ENCODE data around the gene SLC6A6.

Gene SLC6A6

DNA sequence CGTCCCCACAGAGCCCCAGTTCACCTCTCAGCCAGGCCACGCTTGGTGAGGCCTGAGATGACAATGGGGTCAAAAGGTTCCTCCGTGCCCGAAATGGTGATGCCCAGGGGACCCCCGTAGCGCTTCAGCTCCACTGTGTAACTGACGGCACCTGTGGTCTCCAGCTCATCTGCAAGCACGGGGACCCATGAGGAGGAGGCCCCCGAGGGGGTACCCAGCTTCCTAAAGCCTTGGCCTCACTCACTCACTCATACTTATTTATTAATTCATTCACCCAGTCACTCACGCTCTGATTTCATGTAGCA lies 107.3 kb downstream of the SLC6A6 start:
- DNase-seq (ENCODE audit: low read depth): no peak
- no peak overlapping the region for H3K4me3 ChIP-seq (ENCODE audit: low read length)
- TF ChIP-seq CTCF (conservative IDR thresholded peaks at IDR 0.05; ENCODE audit: low read depth, low read length): no peak

DNA sequence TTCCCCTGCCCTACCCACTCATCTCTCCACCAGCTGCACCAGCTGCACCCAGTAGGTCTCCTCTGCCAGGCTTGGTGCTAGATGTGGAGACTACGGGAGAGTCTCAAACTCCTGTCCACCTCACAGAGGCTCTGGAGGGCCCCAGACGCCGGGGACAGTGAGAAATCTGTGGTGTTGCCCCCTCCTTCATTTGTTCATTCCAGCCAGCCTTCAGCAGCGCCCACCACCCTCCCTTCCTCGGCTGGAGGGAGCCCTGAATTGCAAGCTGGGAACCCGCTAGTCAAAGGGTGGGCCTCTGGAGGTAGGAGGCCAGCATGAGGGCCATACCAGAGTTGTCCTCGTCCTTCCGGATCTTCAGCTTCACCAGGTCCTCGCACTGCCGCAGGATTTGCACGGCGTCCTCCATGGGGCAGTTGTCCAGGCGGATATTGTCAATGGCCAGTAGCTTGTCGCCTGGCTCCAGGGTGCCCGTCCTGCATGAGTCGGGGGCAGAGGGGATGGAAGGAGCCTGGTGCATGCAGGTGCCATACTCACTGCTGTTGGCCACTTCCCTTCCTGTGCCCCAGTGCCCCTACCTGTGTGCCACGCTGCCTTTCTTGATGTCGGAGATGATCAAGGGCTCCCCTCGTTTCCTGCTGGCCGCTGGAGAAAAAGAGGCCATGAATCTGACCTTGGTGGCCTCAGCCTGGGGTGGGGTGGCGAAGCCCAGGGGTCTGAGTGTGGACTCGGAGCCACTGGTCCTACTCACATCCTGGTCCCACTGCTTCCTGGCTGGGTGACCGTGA lies 108.6 kb downstream of the SLC6A6 start:
- no peak overlapping the region for H3K4me3 ChIP-seq (ENCODE audit: low read length)
- TF ChIP-seq CTCF (conservative IDR thresholded peaks at IDR 0.05; ENCODE audit: low read depth, low read length): no peak
- DNase-seq (ENCODE audit: low read depth): no peak

DNA sequence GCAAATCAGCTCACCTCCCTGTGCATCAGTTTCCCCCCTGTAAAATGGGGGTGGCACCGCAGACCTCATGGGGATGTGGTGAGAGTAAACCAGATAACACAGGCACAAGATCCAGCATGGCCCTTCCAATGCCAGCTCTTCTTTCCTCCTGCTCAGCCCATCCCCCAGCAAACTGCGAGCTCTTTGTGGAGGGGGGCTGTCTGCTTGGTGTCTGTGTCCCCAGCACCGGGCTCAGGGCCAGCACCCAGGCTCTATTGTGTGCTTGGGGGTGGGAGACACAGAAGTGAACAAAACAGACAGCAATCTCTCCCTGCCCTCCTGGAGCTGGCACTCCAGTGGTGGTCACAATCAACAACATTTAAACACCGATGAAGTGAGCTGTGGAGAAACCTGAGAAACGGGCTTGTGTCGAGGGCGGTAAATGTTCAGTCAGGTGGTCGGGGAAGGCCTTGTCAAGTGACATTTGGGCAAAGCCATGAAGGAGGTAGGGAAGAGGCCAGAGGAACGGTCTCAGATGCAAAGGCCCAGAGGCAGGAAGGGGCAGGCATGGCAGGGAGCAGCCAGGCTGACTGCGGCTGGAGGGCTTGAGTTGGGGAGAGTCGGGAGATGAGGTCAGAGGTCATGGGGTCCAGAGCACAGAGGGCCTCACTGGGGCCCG lies 109.3 kb downstream of the SLC6A6 start:
- no peak overlapping the region for H3K4me3 ChIP-seq (ENCODE audit: low read length)
- DNase-seq (ENCODE audit: low read depth): no peak
- no peak for TF ChIP-seq CTCF (conservative IDR thresholded peaks at IDR 0.05; ENCODE audit: low read depth, low read length)

GRCh38 chr3:14512281-14512941 lies 110.0 kb downstream of the SLC6A6 start:
- no peak for DNase-seq (ENCODE audit: low read depth)
- TF ChIP-seq CTCF (conservative IDR thresholded peaks at IDR 0.05; ENCODE audit: low read depth, low read length): no peak
- H3K4me3 ChIP-seq (ENCODE audit: low read length): no peak overlapping the region

DNA sequence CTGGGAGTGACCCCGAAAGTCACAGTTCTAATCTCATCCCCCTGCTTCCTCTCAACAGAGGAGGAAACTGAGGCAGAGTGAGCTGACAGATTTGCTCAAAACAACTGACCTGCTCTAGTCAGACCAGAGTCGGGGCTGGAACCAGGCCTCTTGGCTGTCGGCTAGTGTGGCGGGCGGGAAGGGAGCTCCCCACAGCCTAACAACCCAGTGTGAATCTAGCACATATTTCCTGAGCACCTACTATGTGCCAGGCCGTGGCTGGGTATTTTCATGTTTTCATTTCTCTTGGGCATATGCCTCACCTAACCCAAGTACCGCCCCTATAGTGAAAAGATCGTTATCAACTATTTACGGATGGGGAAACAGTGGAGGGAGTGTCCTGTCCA lies 110.5 kb downstream of the SLC6A6 start:
- no peak for DNase-seq (ENCODE audit: low read depth)
- no peak for TF ChIP-seq CTCF (conservative IDR thresholded peaks at IDR 0.05; ENCODE audit: low read depth, low read length)
- no peak overlapping the region for H3K4me3 ChIP-seq (ENCODE audit: low read length)

DNA sequence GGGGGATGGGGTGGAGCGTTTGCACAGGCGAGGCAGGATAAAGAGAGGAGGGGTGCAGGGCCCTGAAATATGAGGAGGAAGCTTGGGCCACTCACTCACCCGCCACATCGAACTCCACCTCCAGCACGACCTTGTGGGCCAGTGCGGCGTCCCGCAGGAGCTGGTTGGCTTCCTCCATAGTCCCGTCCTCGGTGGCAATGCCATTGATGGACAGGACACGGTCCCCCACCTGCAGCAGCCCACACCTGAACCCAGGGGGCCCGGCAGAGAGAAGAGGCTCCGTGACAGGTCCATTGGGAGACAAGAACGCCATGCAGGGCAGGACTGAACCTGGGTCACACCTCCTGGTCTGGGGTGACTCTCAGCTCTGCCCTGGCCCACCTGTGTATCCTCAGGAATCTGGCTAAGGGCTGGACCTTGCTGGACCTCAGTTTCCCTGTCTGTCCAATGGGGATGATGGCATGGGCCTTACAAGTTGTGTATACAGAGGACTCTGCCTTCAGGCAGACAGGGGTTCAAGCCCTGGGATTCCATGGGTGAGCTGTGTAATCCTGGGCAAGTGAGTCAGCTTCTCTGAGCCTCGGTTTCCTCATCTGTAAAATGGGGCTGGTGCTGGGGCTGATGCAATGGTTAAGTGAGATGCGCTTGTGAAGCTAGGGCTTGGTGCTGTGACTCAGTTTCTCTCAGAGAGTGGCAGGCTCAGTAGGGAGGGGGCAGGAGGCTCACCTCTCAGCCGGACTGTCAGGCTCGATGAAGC lies 111.3 kb downstream of the SLC6A6 start:
- H3K4me3 ChIP-seq (ENCODE audit: low read length): no peak overlapping the region
- TF ChIP-seq CTCF (conservative IDR thresholded peaks at IDR 0.05; ENCODE audit: low read depth, low read length): no peak
- no peak for DNase-seq (ENCODE audit: low read depth)

All from retinal pigment epithelial cell (primary cell).